HepG2 (cell line): ENCODE results near the gene USP36. TPM values are rescaled to one million over a fixed set of nuclear protein-coding genes. Genes with fewer than 3 reads are reported as not detected.
A peak's percentile ranks its signal among the peaks of the same experiment; 100 is the strongest.

Source experiments
- AHR ChIP-seq: IDR thresholded peaks from 2 replicates; pipeline ENCODE4 v1.6.1; 2018; ENCODE audit warnings: missing genetic modification reagents, missing compliant biosample characterization
- CBX1 ChIP-seq: IDR thresholded peaks from one replicate; pipeline ENCODE4 v1.6.1; 2016; ENCODE audit warnings: antibody characterized with exemption, low read depth
- DMAP1 ChIP-seq: IDR thresholded peaks from 2 replicates; pipeline ENCODE4 v1.6.1; 2016
- HDAC1 ChIP-seq: sonication (generic); formaldehyde crosslinking; IDR thresholded peaks from 2 replicates; pipeline ENCODE4 v1.5.1; 2020; ENCODE audit warnings: mild to moderate bottlenecking, missing genetic modification reagents
- MAZ ChIP-seq, 2 experiments: sonication (generic) in 1 of 2; formaldehyde crosslinking in 1 of 2; IDR thresholded peaks; 2 replicates each; pipeline versions ENCODE4 v1.5.0 to v1.6.1; 2012 to 2020; ENCODE audit warnings: low read depth in 2 of 2, mild to moderate bottlenecking in 2 of 2, borderline replicate concordance in 1 of 2, improper control_type of control experiment in 1 of 2, low read length in 1 of 2, missing genetic modification reagents in 1 of 2, moderate library complexity in 1 of 2
- MXI1 ChIP-seq: IDR thresholded peaks from 3 replicates; pipeline ENCODE4 v1.6.1; 2012; ENCODE audit warnings: low read depth, low read length, inconsistent platforms, borderline replicate concordance
- SKI ChIP-seq: fragments of 450-650 bp; IDR thresholded peaks from one replicate; pipeline ENCODE4 v1.6.1; 2018; ENCODE audit warnings: mild to moderate bottlenecking; ENCODE audit not compliant: partially characterized antibody
- ZNF138 ChIP-seq: sonication (generic); formaldehyde crosslinking; IDR thresholded peaks from 2 replicates; pipeline ENCODE4 v1.5.0; 2020; ENCODE audit warnings: mild to moderate bottlenecking, low read depth, missing genetic modification reagents
- polyA plus RNA-seq, 8 experiments: library from polyadenylated mRNA; depleted of rRNA in 3 of 8; stranded (reverse) in 7 of 8; unstranded in 1 of 8; fragments of >200 nt; fragmentation: Illumina TruSeq in 4 of 8; extraction: Trizol in 4 of 8; gene quantifications; 2 replicates each; pipeline versions ENCODE4 v1.2.1 to v1.2.3, GENCODE V29; 2011 to 2016; ENCODE audit warnings: low read depth in 4 of 8, missing spikeins in 1 of 8, mixed read lengths in 1 of 8; ENCODE audit not compliant: insufficient read depth in 1 of 8
- total RNA-seq, 5 experiments: library from RNA; depleted of rRNA; stranded (reverse); fragments of >200 nt; fragmentation: Illumina TruSeq; extraction: Trizol; gene quantifications; 2 replicates each; pipeline ENCODE4 v1.2.3, GENCODE V29; 2016; ENCODE audit warnings: low read depth in 1 of 5
- TF ChIP-seq, protein P1 (sequence below): sonication (generic); formaldehyde crosslinking; IDR thresholded peaks from one replicate; pipeline ENCODE4 v1.5.1; 2020; ENCODE audit warnings: mild to moderate bottlenecking, missing genetic modification reagents; ENCODE audit errors: not compliant biosample characterization
- TF ChIP-seq, protein P2 (sequence below): sonication (generic); formaldehyde crosslinking; IDR thresholded peaks from 2 replicates; pipeline ENCODE4 v1.5.0; 2020; ENCODE audit warnings: mild to moderate bottlenecking, missing genetic modification reagents
- TF ChIP-seq, protein P3 (sequence below): sonication (generic); formaldehyde crosslinking; IDR thresholded peaks from 2 replicates; pipeline ENCODE4 v1.8.1; 2023; ENCODE audit warnings: mild to moderate bottlenecking, inconsistent platforms, moderate library complexity, missing genetic modification reagents, borderline replicate concordance
- TF ChIP-seq, protein P4 (sequence below): sonication (generic); formaldehyde crosslinking; IDR thresholded peaks from 2 replicates; pipeline ENCODE4 v1.4.0; 2020; ENCODE audit warnings: mild to moderate bottlenecking, missing genetic modification reagents
- TF ChIP-seq, protein P5 (sequence below): sonication (generic); formaldehyde crosslinking; IDR thresholded peaks from 2 replicates; pipeline ENCODE4 v1.4.0; 2020; ENCODE audit warnings: low read depth, mild to moderate bottlenecking, missing genetic modification reagents

USP36 gene
- total and polyA plus RNA-seq, 2 of the 13 experiments (the other 11 are each of a cell fraction or from before 2014, with no cell fraction given), result 29.6 to 45.9 TPM

DNA sequence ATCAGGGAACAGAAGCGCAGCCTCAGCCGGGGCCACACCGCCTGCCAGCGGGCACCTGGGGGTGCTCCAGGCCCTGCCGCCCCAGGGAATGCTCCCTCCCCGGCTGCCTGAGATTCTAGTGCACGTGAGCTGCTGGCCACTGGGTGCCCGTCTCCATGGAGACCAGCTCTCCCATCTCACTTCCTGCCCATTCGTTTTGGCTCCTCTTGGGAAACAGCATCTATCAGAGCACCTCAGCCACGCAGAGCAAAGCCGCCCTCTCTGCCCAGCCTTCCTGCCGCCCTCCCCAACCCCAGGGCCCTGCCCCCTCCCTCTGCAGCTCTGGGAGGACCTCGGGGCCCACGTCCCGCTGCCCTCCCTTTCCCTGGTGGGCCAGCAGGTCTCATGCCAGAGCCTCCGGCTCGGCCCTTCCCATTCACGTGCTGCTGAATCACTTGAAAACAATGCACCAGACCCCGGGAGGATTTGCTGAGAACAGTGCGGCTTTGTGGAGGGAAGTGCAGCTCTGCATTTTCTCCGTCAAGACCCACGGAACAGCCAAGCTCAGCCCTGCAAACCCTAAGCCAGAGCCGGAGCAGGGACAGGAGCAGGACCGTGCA, 43.0 kb upstream of the USP36 start (continued):
- TF ChIP-seq, protein P1, sequence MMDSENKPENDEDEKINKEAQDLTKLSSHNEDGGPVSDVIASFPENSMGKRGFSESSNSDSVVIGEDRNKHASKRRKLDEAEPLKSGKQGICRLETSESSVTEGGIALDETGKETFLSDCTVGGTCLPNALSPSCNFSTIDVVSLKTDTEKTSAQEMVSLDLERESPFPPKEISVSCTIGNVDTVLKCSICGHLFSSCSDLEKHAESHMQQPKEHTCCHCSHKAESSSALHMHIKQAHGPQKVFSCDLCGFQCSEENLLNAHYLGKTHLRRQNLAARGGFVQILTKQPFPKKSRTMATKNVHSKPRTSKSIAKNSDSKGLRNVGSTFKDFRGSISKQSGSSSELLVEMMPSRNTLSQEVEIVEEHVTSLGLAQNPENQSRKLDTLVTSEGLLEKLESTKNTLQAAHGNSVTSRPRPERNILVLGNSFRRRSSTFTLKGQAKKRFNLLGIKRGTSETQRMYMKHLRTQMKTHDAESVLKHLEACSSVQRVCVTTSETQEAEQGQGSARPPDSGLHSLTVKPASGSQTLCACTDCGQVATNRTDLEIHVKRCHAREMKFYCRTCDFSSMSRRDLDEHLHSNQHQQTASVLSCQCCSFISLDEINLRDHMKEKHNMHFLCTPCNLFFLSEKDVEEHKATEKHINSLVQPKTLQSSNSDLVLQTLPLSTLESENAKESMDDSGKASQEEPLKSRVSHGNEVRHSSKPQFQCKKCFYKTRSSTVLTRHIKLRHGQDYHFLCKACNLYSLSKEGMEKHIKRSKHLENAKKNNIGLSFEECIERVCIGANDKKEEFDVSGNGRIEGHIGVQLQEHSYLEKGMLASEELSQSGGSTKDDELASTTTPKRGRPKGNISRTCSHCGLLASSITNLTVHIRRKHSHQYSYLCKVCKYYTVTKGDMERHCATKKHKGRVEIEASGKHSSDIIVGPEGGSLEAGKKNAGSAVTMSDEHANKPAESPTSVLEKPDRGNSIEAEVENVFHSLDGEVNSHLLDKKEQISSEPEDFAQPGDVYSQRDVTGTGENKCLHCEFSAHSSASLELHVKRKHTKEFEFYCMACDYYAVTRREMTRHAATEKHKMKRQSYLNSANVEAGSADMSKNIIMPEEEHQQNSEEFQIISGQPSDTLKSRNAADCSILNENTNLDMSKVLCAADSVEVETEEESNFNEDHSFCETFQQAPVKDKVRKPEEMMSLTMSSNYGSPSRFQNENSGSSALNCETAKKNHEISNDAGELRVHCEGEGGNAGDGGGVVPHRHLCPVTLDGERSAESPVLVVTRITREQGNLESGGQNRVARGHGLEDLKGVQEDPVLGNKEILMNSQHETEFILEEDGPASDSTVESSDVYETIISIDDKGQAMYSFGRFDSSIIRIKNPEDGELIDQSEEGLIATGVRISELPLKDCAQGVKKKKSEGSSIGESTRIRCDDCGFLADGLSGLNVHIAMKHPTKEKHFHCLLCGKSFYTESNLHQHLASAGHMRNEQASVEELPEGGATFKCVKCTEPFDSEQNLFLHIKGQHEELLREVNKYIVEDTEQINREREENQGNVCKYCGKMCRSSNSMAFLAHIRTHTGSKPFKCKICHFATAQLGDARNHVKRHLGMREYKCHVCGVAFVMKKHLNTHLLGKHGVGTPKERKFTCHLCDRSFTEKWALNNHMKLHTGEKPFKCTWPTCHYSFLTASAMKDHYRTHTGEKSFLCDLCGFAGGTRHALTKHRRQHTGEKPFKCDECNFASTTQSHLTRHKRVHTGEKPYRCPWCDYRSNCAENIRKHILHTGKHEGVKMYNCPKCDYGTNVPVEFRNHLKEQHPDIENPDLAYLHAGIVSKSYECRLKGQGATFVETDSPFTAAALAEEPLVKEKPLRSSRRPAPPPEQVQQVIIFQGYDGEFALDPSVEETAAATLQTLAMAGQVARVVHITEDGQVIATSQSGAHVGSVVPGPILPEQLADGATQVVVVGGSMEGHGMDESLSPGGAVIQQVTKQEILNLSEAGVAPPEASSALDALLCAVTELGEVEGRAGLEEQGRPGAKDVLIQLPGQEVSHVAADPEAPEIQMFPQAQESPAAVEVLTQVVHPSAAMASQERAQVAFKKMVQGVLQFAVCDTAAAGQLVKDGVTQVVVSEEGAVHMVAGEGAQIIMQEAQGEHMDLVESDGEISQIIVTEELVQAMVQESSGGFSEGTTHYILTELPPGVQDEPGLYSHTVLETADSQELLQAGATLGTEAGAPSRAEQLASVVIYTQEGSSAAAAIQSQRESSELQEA (CRISPR knock-in tag), result no peak
- TF ChIP-seq, protein P2, sequence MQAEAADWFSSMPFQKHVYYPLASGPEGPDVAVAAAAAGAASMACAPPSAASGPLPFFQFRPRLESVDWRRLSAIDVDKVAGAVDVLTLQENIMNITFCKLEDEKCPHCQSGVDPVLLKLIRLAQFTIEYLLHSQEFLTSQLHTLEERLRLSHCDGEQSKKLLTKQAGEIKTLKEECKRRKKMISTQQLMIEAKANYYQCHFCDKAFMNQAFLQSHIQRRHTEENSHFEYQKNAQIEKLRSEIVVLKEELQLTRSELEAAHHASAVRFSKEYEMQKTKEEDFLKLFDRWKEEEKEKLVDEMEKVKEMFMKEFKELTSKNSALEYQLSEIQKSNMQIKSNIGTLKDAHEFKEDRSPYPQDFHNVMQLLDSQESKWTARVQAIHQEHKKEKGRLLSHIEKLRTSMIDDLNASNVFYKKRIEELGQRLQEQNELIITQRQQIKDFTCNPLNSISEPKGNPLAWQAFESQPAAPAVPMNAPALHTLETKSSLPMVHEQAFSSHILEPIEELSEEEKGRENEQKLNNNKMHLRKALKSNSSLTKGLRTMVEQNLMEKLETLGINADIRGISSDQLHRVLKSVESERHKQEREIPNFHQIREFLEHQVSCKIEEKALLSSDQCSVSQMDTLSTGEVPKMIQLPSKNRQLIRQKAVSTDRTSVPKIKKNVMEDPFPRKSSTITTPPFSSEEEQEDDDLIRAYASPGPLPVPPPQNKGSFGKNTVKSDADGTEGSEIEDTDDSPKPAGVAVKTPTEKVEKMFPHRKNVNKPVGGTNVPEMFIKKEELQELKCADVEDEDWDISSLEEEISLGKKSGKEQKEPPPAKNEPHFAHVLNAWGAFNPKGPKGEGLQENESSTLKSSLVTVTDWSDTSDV (CRISPR knock-in tag), result 0 out of 2 replicates have a peak, but pooled peaks have one; percentile 10
- TF ChIP-seq, protein P3, sequence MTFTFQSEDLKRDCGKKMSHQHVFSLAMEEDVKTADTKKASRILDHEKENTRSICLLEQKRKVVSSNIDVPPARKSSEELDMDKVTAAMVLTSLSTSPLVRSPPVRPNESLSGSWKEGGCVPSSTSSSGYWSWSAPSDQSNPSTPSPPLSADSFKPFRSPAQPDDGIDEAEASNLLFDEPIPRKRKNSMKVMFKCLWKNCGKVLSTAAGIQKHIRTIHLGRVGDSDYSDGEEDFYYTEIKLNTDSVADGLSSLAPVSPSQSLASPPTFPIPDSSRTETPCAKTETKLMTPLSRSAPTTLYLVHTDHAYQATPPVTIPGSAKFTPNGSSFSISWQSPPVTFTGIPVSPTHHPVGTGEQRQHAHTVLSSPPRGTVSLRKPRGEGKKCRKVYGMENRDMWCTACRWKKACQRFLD (CRISPR knock-in tag), result no peak
- TF ChIP-seq AHR (CRISPR knock-in tag), result no peak
- no peak for TF ChIP-seq SKI
- TF ChIP-seq ZNF138 (CRISPR knock-in tag), result no peak
- peak; percentile 64; the same call in 1 of the 3 replicates for TF ChIP-seq MXI1
- TF ChIP-seq HDAC1 (CRISPR knock-in tag), result no peak
- TF ChIP-seq CBX1, result peak; percentile 26
- TF ChIP-seq, protein P4, sequence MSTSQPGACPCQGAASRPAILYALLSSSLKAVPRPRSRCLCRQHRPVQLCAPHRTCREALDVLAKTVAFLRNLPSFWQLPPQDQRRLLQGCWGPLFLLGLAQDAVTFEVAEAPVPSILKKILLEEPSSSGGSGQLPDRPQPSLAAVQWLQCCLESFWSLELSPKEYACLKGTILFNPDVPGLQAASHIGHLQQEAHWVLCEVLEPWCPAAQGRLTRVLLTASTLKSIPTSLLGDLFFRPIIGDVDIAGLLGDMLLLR (CRISPR knock-in tag), result 0 out of 2 replicates have a peak, but pooled peaks have one; percentile 13
- TF ChIP-seq MAZ (IDR thresholded peaks at IDR 0.05; ENCODE audit: borderline replicate concordance, low read depth, low read length), result 0 out of 2 replicates have a peak, but pooled peaks have one; percentile 64
- no peak; the same call in none of the 2 replicates for TF ChIP-seq MAZ (CRISPR knock-in tag; IDR thresholded peaks at IDR 0.05; ENCODE audit: low read depth)
- TF ChIP-seq, protein P5, sequence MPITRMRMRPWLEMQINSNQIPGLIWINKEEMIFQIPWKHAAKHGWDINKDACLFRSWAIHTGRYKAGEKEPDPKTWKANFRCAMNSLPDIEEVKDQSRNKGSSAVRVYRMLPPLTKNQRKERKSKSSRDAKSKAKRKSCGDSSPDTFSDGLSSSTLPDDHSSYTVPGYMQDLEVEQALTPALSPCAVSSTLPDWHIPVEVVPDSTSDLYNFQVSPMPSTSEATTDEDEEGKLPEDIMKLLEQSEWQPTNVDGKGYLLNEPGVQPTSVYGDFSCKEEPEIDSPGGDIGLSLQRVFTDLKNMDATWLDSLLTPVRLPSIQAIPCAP, result no peak
- peak; percentile 70 for TF ChIP-seq DMAP1 (CRISPR knock-in tag)
